Natural killer cell (primary cell): ENCODE results near the gene IRF3. TPM values are rescaled to one million over a fixed set of nuclear protein-coding genes. Genes with fewer than 3 reads are reported as not detected.

Experiments used
- ATAC-seq, 3 donors: fragments of 150-1000 bp in 2 of 3; fragments of 200-7000 bp in 1 of 3; cut with Tn5 transposase; 1 replicate in 1 of 3; 2 replicates in 2 of 3; pipeline ENCODE4 v1.10.0; 2021; ENCODE audit warnings: mild to moderate bottlenecking in 2 of 3, moderate library complexity in 2 of 3
- DNase-seq, 2 donors: peaks; one replicate each; pipeline versions ENCODE4 v3.0.0 to v3.0.0-alpha.2; 2013 to 2021; ENCODE audit warnings: mixed read lengths in 1 of 2
- H3K27ac ChIP-seq: one replicate; pipeline ENCODE4 v1.5.1; 2013; ENCODE audit warnings: mild to moderate bottlenecking, low read length
- H3K27me3 ChIP-seq: one replicate; pipeline ENCODE4 v1.6.1; 2013; ENCODE audit warnings: low read length; ENCODE audit not compliant: control insufficient read depth, insufficient read depth
- H3K36me3 ChIP-seq: one replicate; pipeline ENCODE4 v1.6.1; 2013; ENCODE audit warnings: low read length; ENCODE audit not compliant: control insufficient read depth, insufficient read depth
- H3K4me1 ChIP-seq: one replicate; pipeline ENCODE4 v1.6.1; 2013; ENCODE audit warnings: low read length; ENCODE audit not compliant: control insufficient read depth, insufficient read depth
- H3K4me3 ChIP-seq: one replicate; pipeline ENCODE4 v1.5.1; 2013; ENCODE audit warnings: low read length
- H3K9me3 ChIP-seq: one replicate; pipeline ENCODE4 v1.6.1; 2013; ENCODE audit warnings: low read length; ENCODE audit not compliant: control insufficient read depth, insufficient read depth
- H3K27ac Mint-ChIP-seq, 2 donors: one replicate each; pipeline ENCODE4 v1.8.0; 2022; ENCODE audit warnings: mild to moderate bottlenecking in 2 of 2, mixed read lengths in 2 of 2, moderate library complexity in 1 of 2
- H3K27me3 Mint-ChIP-seq, 2 donors: one replicate each; pipeline ENCODE4 v1.8.0; 2022; ENCODE audit warnings: low read depth in 2 of 2, mixed read lengths in 2 of 2
- H3K36me3 Mint-ChIP-seq: one replicate; pipeline ENCODE4 v1.8.0; 2022; ENCODE audit warnings: mixed read lengths
- H3K4me1 Mint-ChIP-seq, 2 donors: one replicate each; pipeline ENCODE4 v1.8.0; 2022; ENCODE audit warnings: mixed read lengths in 2 of 2
- H3K4me3 Mint-ChIP-seq: one replicate; pipeline ENCODE4 v1.8.0; 2022; ENCODE audit warnings: mild to moderate bottlenecking, moderate library complexity, mixed read lengths
- H3K9me3 Mint-ChIP-seq, 2 donors: one replicate each; pipeline ENCODE4 v1.8.0; 2022; ENCODE audit warnings: mixed read lengths in 2 of 2
- CTCF ChIP-seq: fragments of 200-600 bp; IDR thresholded peaks from one replicate; pipeline ENCODE4 v1.8.0; 2022; ENCODE audit warnings: antibody characterized with exemption
- whole genome bisulfite sequencing: methylation state at CpG from one replicate; pipeline ENCODE4 v1.1.7; 2013; ENCODE audit warnings: missing lambda C conversion rate; ENCODE audit not compliant: insufficient coverage; 5-methylcytosine and 5-hydroxymethylcytosine counted together
- intact Hi-C: fragments of 100-400 bp; cut with micrococcal nuclease; formaldehyde crosslinking; loops from one replicate; pipeline ENCODE4 v1.14.2; 2022
- total RNA-seq, 4 donors: library from RNA; stranded (reverse); fragments of 120-200 nt in 1 of 4; gene quantifications; one replicate each; pipeline versions ENCODE4 v1.2.3 to v1.2.4, GENCODE V29; 2013 to 2022

Gene IRF3
- total RNA-seq, 3 donors from 2014 or later (not counting 1 experiment from before 2014, with no cell fraction given): 176 to 184 (median 179) TPM

GRCh38 chr19:49654581-49654980 is 11.1 kb downstream of the IRF3 start:
- Mint-ChIP-seq H3K9me3 (no peaks in the 10 kb centered on the region), H3K4me3 (no peak overlapping the region), H3K27ac (peak overlapping the region; percentile 90 to 96), H3K27me3 (no peaks in the 10 kb centered on the region), H3K36me3 (no peaks in the 10 kb centered on the region), H3K4me1 (peaks cover 20 to 31% of the 10 kb centered on the region in 2 donors)
- 99% methylated on average over 9 of the region's 10 CpGs for WGBS
- H3K4me3 ChIP-seq: no peak overlapping the region
- H3K27me3 ChIP-seq: no peaks in the 10 kb centered on the region
- peaks cover 28% of the 10 kb centered on the region for H3K4me1 ChIP-seq
- H3K27ac ChIP-seq: peak overlapping the region; percentile 72
- no peak for DNase-seq
- H3K9me3 ChIP-seq: no peaks in the 10 kb centered on the region
- no peak for TF ChIP-seq CTCF
- no peak for ATAC-seq
- intact Hi-C loops: no loop called here
- H3K36me3 ChIP-seq: peaks cover 76% of the 10 kb centered on the region

DNA sequence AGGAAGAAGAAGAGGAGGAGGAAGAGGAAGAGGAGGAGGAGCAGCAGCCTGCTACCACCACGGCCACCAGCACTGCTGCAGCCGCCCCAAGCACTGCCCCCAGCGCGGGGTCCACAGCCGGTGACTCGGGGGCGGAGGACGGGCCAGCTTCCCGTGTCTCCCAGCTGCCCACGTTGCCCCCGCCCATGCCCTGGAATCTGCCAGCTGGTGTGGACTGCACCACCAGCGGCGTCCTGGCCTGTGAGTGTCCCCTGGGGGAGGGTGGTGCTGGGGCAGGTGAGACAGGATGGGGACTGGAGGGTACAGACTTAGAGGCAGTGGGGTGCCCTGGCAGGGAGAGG is 12.2 kb downstream of the IRF3 start:
- peaks cover 20 to 31% of the 10 kb centered on the region in 2 donors for H3K4me1 Mint-ChIP-seq
- H3K27me3 Mint-ChIP-seq: no peaks in the 10 kb centered on the region
- WGBS: 96% methylated on average over 13 of the region's 13 CpGs
- peaks cover 71% of the 10 kb centered on the region for H3K36me3 ChIP-seq
- no peaks in the 10 kb centered on the region for H3K27me3 ChIP-seq
- H3K4me3 ChIP-seq: no peak overlapping the region
- H3K4me3 Mint-ChIP-seq: no peak overlapping the region
- no peaks in the 10 kb centered on the region for H3K9me3 ChIP-seq
- intact Hi-C loops: no loop called here
- H3K9me3 Mint-ChIP-seq: no peaks in the 10 kb centered on the region
- ATAC-seq (no peak), DNase-seq (no peak)
- no peaks in the 10 kb centered on the region for H3K36me3 Mint-ChIP-seq
- peak overlapping the region in 1 of 2 donors; percentile 42 for H3K27ac Mint-ChIP-seq
- no peak for TF ChIP-seq CTCF
- peaks cover 28% of the 10 kb centered on the region for H3K4me1 ChIP-seq
- H3K27ac ChIP-seq: no peak overlapping the region

- no peaks in the 10 kb centered on the region for H3K27me3 Mint-ChIP-seq
- H3K9me3 Mint-ChIP-seq: no peaks in the 10 kb centered on the region
- DNase-seq: no peak
- H3K27me3 ChIP-seq: no peaks in the 10 kb centered on the region
- ATAC-seq: no peak
- 98% methylated on average over 58 of the region's 58 CpGs for WGBS
- H3K27ac ChIP-seq: no peak overlapping the region
- no peak for TF ChIP-seq CTCF
- peaks cover 28% of the 10 kb centered on the region for H3K4me1 ChIP-seq
- peaks cover 65% of the 10 kb centered on the region for H3K36me3 ChIP-seq
- intact Hi-C loops: no loop called here
- no peak overlapping the region for H3K27ac Mint-ChIP-seq
- H3K4me3 ChIP-seq: no peak overlapping the region
- H3K4me3 Mint-ChIP-seq: no peak overlapping the region
- H3K4me1 Mint-ChIP-seq: peaks cover 20 to 30% of the 10 kb centered on the region in 2 donors
- H3K36me3 Mint-ChIP-seq: no peaks in the 10 kb centered on the region
- H3K9me3 ChIP-seq: no peaks in the 10 kb centered on the region
These were observed 12.8 kb downstream of the IRF3 start for GRCh38 chr19:49652551-49653465.
